Upper lobe of left lung (tissue), 4 donors: ENCODE data around the gene FBN2.

Experiments used
- CTCF ChIP-seq, 6 experiments: fragments of 450-650 bp in 4 of 6; fragments of 200-600 bp in 2 of 6; sonication (generic) in 2 of 6; IDR thresholded peaks; one replicate each; pipeline ENCODE4 v1.5.1; 2016 to 2019; ENCODE audit warnings: antibody characterized with exemption in 6 of 6
- EP300 ChIP-seq, 4 donors: sonication (generic); formaldehyde crosslinking; IDR thresholded peaks; one replicate each; pipeline ENCODE4 v1.5.1; 2017; ENCODE audit warnings: antibody characterized with exemption in 4 of 4, control low read depth in 2 of 4
- POLR2A ChIP-seq, 4 donors: fragments of 450-650 bp; IDR thresholded peaks; one replicate each; pipeline ENCODE4 v1.5.1; 2016 to 2017; ENCODE audit warnings: antibody characterized with exemption in 4 of 4, mild to moderate bottlenecking in 2 of 4
- POLR2AphosphoS5 ChIP-seq, 2 donors: sonication (generic); formaldehyde crosslinking; IDR thresholded peaks; one replicate each; pipeline ENCODE4 v1.5.1; 2017; ENCODE audit warnings: antibody characterized with exemption in 2 of 2

GRCh38 chr5:128424646-128425045, 113.4 kb downstream of the FBN2 start:
- TF ChIP-seq POLR2A (IDR thresholded peaks at IDR 0.05), result no peak
- TF ChIP-seq CTCF (IDR thresholded peaks at IDR 0.05), result no peak
- TF ChIP-seq EP300 (IDR thresholded peaks at IDR 0.05), result no peak
- TF ChIP-seq POLR2AphosphoS5 (IDR thresholded peaks at IDR 0.05), result no peak
